SK-N-SH (cell line): ENCODE results near the gene LCE1E. TPM values are rescaled to one million over a fixed set of nuclear protein-coding genes. Genes with fewer than 3 reads are reported as not detected.

Source experiments
- CTCF ChIA-PET: fragments of 300-600, 350-600 bp; formaldehyde crosslinking; extraction: SDS; loops from one replicate; lab custom pipeline; 2021; lab: Yijun Ruan, JAX
- POLR2A ChIA-PET: fragments of 350-600 bp; sonication (Branson Sonifier 250); formaldehyde crosslinking; extraction: SDS; loops from one replicate; lab custom pipeline; 2020; ENCODE audit warnings: antibody characterized with exemption, inconsistent platforms; lab: Yijun Ruan, JAX
- DNase-seq: peaks from one replicate; pipeline ENCODE4 v3.0.0; 2012
- H2AFZ ChIP-seq: fragments of 200-600 bp; sonication (generic); 2 replicates; pipeline ENCODE4 v1.8.1; 2016; ENCODE audit warnings: antibody characterized with exemption, mild to moderate bottlenecking, low read depth
- H3F3A ChIP-seq: fragments of 200-600 bp; sonication (generic); replicated peaks from 2 replicates; pipeline ENCODE3; 2016; ENCODE audit warnings: antibody characterized with exemption, mild to moderate bottlenecking; ENCODE audit not compliant: insufficient read depth
- H3K27ac ChIP-seq, 2 experiments: fragments of 200-500 bp in 1 of 2; fragments of 200-600 bp in 1 of 2; sonication (Bioruptor generic) in 1 of 2; sonication (generic), shearing (Covaris generic) in 1 of 2; 2 replicates each; pipeline versions ENCODE4 v1.5.1 to v1.6.1; 2014 to 2016; ENCODE audit warnings: low read depth in 2 of 2, inconsistent platforms in 1 of 2, low read length in 1 of 2, mild to moderate bottlenecking in 1 of 2, mixed read lengths in 1 of 2
- H3K27me3 ChIP-seq: fragments of 200-600 bp; sonication (generic), shearing (Covaris generic); 2 replicates; pipeline ENCODE4 v1.6.1; 2016; ENCODE audit warnings: mixed run types; ENCODE audit not compliant: insufficient read depth
- H3K36me3 ChIP-seq, 2 experiments: fragments of 200-500 bp in 1 of 2; fragments of 200-600 bp in 1 of 2; sonication (Bioruptor generic) in 1 of 2; sonication (generic) in 1 of 2; replicated peaks in 1 of 2; 2 replicates each; pipeline versions ENCODE3 to v1.5.1; 2014 to 2016; ENCODE audit warnings: low read length in 1 of 2, mild to moderate bottlenecking in 1 of 2; ENCODE audit not compliant: insufficient read depth in 2 of 2, control insufficient read depth in 1 of 2
- H3K4me1 ChIP-seq, 2 experiments: fragments of 200-500 bp in 1 of 2; fragments of 200-600 bp in 1 of 2; sonication (Bioruptor generic) in 1 of 2; sonication (generic), shearing (Covaris generic) in 1 of 2; 2 replicates each; pipeline versions ENCODE4 v1.5.1 to v1.6.1; 2014 to 2016; ENCODE audit warnings: low read depth in 1 of 2, low read length in 1 of 2, mixed run types in 1 of 2; ENCODE audit not compliant: insufficient read depth in 2 of 2, control insufficient read depth in 1 of 2
- H3K4me2 ChIP-seq: fragments of 200-600 bp; sonication (generic), shearing (Covaris generic); 2 replicates; pipeline ENCODE4 v1.6.1; 2017; ENCODE audit warnings: mixed run types
- H3K4me3 ChIP-seq, 2 experiments: fragments of 200-500 bp in 1 of 2; fragments of 200-600 bp in 1 of 2; sonication (Bioruptor generic) in 1 of 2; sonication (generic), shearing (Covaris generic) in 1 of 2; 2 replicates each; pipeline versions ENCODE4 v1.5.1 to v1.8.1; 2014 to 2016; ENCODE audit warnings: low read depth in 2 of 2, inconsistent platforms in 1 of 2, low read length in 1 of 2, mild to moderate bottlenecking in 1 of 2, mixed read lengths in 1 of 2, moderate library complexity in 1 of 2
- H3K79me2 ChIP-seq: fragments of 200-600 bp; sonication (generic); 2 replicates; pipeline ENCODE4 v1.8.1; 2017; ENCODE audit warnings: mild to moderate bottlenecking; ENCODE audit not compliant: insufficient read depth
- H3K9ac ChIP-seq: fragments of 200-600 bp; sonication (generic); 2 replicates; pipeline ENCODE4 v1.6.1; 2017; ENCODE audit warnings: mixed run types
- H3K9me2 ChIP-seq: fragments of 200-600 bp; sonication (generic); 2 replicates; pipeline ENCODE4 v1.6.1; 2017; ENCODE audit warnings: mixed run types
- H3K9me3 ChIP-seq: fragments of 200-600 bp; sonication (generic); 2 replicates; pipeline ENCODE4 v1.6.1; 2017; ENCODE audit warnings: mixed run types, mild to moderate bottlenecking, moderate library complexity
- H4K20me1 ChIP-seq: fragments of 200-600 bp; sonication (generic); 2 replicates; pipeline ENCODE4 v1.6.1; 2017; ENCODE audit warnings: mild to moderate bottlenecking, mixed run types; ENCODE audit not compliant: insufficient read depth
- CTCF ChIP-seq: fragments of 200-600 bp; sonication (generic); IDR thresholded peaks from 2 replicates; pipeline ENCODE4 v1.6.1; 2017; ENCODE audit warnings: antibody characterized with exemption, mild to moderate bottlenecking, moderate library complexity
- EP300 ChIP-seq, 2 experiments: IDR thresholded peaks; 2 replicates each; pipeline versions ENCODE4 v1.4.0 to v1.6.1; 2012; ENCODE audit warnings: borderline replicate concordance in 1 of 2, low read depth in 1 of 2, low read length in 1 of 2
- EZH2phosphoT487 ChIP-seq: fragments of 200-600 bp; sonication (generic); IDR thresholded peaks from 2 replicates; pipeline ENCODE4 v1.6.1; 2017; ENCODE audit warnings: low read depth, mixed run types, mild to moderate bottlenecking, antibody characterized with exemption, moderate library complexity, borderline replicate concordance
- FOSL2 ChIP-seq: IDR thresholded peaks from 2 replicates; pipeline ENCODE4 v1.4.0; 2012; ENCODE audit warnings: low read depth, mild to moderate bottlenecking, moderate library complexity, borderline replicate concordance
- FOXM1 ChIP-seq: IDR thresholded peaks from 2 replicates; pipeline ENCODE4 v1.4.0; 2012; ENCODE audit warnings: low read depth, mild to moderate bottlenecking
- MAX ChIP-seq: IDR thresholded peaks from 2 replicates; pipeline ENCODE4 v1.4.0; 2012; ENCODE audit warnings: low read depth
- MEF2A ChIP-seq: IDR thresholded peaks from 2 replicates; pipeline ENCODE4 v1.4.0; 2012; ENCODE audit warnings: low read depth, borderline replicate concordance
- NFIC ChIP-seq: IDR thresholded peaks from 2 replicates; pipeline ENCODE4 v1.4.0; 2012; ENCODE audit warnings: borderline replicate concordance
- POLR2AphosphoS5 ChIP-seq: IDR thresholded peaks from 2 replicates; pipeline ENCODE4 v1.6.1; 2012; ENCODE audit warnings: low read depth, low read length
- RCOR1 ChIP-seq: fragments of 150-350 bp; IDR thresholded peaks from 2 replicates; pipeline ENCODE4 v1.6.1; 2017; ENCODE audit warnings: antibody characterized with exemption, low read length
- REST ChIP-seq: IDR thresholded peaks from 2 replicates; pipeline ENCODE4 v1.6.1; 2012; ENCODE audit warnings: mild to moderate bottlenecking, low read depth, low read length, moderate library complexity
- RFX5 ChIP-seq: IDR thresholded peaks from 2 replicates; pipeline ENCODE4 v1.6.1; 2012; ENCODE audit warnings: mild to moderate bottlenecking, improper control_type of control experiment, low read length
- RXRA ChIP-seq: IDR thresholded peaks from 2 replicates; pipeline ENCODE4 v1.4.0; 2012; ENCODE audit warnings: low read depth, mild to moderate bottlenecking, borderline replicate concordance
- SMC3 ChIP-seq: IDR thresholded peaks from 2 replicates; pipeline ENCODE4 v1.6.1; 2012; ENCODE audit warnings: low read depth, low read length, improper control_type of control experiment
- TEAD4 ChIP-seq: IDR thresholded peaks from 2 replicates; pipeline ENCODE4 v1.4.0; 2012; ENCODE audit warnings: mild to moderate bottlenecking, borderline replicate concordance; ENCODE audit not compliant: insufficient read depth
- USF1 ChIP-seq: IDR thresholded peaks from 2 replicates; pipeline ENCODE4 v1.4.0; 2012; ENCODE audit warnings: low read depth, borderline replicate concordance
- YY1 ChIP-seq: IDR thresholded peaks from 2 replicates; pipeline ENCODE4 v1.4.0; 2012; ENCODE audit warnings: low read depth, mild to moderate bottlenecking
- WGBS: methylation state at CpG from one replicate; pipeline ENCODE4 v1.1.6; 2017; ENCODE audit warnings: low lambda C conversion rate; 5-methylcytosine and 5-hydroxymethylcytosine counted together
- polyA plus RNA-seq, 3 experiments: library from polyadenylated mRNA; depleted of rRNA; stranded (reverse); fragments of >200 nt; gene quantifications; 2 replicates each; pipeline ENCODE4 v1.2.3, GENCODE V29; 2012

LCE1E gene
- polyA plus RNA-seq, 1 of the 3 experiments (the other 2 are of a cell fraction), result not detected

GRCh38 chr1:152806576-152806975 is 20.5 kb downstream of the LCE1E start, which contains the start of gene LCE1C:
LCE1C (minus strand) TSS chr1:152806651; CDS start chr1:152805478, 1,173 bp downstream.
- H3K79me2 ChIP-seq, result no peaks in the 10 kb centered on the region
- H3K27ac ChIP-seq, result no peak within 1 kb of the TSS
- H3K4me2 ChIP-seq, result no peak within 1 kb of the TSS
- POLR2A ChIA-PET, result no interaction called here
- no peaks in the 10 kb centered on the region for H3K36me3 ChIP-seq
- no peak within 1 kb of the TSS for H3K9ac ChIP-seq
- H4K20me1 ChIP-seq, result no peaks in the 10 kb centered on the region
- H3F3A ChIP-seq, result no peaks in the 10 kb centered on the region
- no peaks in the 10 kb centered on the region; the same call in 1 of the 2 replicates for H3K27me3 ChIP-seq
- no peak within 1 kb of the TSS for H2AFZ ChIP-seq
- no peak for TF ChIP-seq EZH2phosphoT487
- no peak for TF ChIP-seq YY1
- TF ChIP-seq EP300 (IDR thresholded peaks at IDR 0.05; ENCODE audit: borderline replicate concordance in 1 of 2, low read depth in 1 of 2, low read length in 1 of 2), result no peak
- no peak for TF ChIP-seq RCOR1
- TF ChIP-seq RXRA, result no peak
- no peak for TF ChIP-seq RFX5
- no peak for TF ChIP-seq CTCF
- TF ChIP-seq MAX, result no peak
- TF ChIP-seq MEF2A, result no peak
- no peak for TF ChIP-seq USF1
- TF ChIP-seq NFIC, result no peak
- no peak for TF ChIP-seq REST
- no peak for TF ChIP-seq POLR2AphosphoS5
- TF ChIP-seq SMC3, result no peak
- no peak for TF ChIP-seq TEAD4
- TF ChIP-seq FOXM1, result no peak
- no peak for TF ChIP-seq FOSL2
- H3K4me1 ChIP-seq, result no peaks in the 10 kb centered on the region
- H3K9me3 ChIP-seq, result no peaks in the 10 kb centered on the region
- H3K9me2 ChIP-seq, result no peaks in the 10 kb centered on the region
- CTCF ChIA-PET, result no interaction called here
- DNase-seq, result no peak
- no peak within 1 kb of the TSS for H3K4me3 ChIP-seq
- 0% methylated on average over 3 of the region's 3 CpGs for WGBS
